Left ventricle myocardium inferior (tissue), 1 donor: ENCODE measurements around the gene DQX1. TPM values are rescaled to one million over a fixed set of nuclear protein-coding genes. Genes with fewer than 3 reads are reported as not detected.
A peak's percentile ranks its signal among the peaks of the same experiment; 100 is the strongest.

Experiments
- DNase-seq: peaks from one replicate; pipeline ENCODE4 v3.0.0-alpha.2; 2020
- H3K27ac ChIP-seq: fragments of 200-600 bp; replicated peaks from 2 replicates; pipeline ENCODE4 v1.8.0; 2021
- H3K27me3 ChIP-seq: fragments of 200-600 bp; 2 replicates; pipeline ENCODE4 v1.8.0; 2021; ENCODE audit warnings: low read depth
- H3K36me3 ChIP-seq: fragments of 200-600 bp; 2 replicates; pipeline ENCODE4 v1.8.0; 2021
- H3K4me1 ChIP-seq: fragments of 200-600 bp; 2 replicates; pipeline ENCODE4 v1.8.0; 2021
- H3K4me3 ChIP-seq: fragments of 200-600 bp; 2 replicates; pipeline ENCODE4 v1.8.0; 2021; ENCODE audit warnings: mild to moderate bottlenecking, moderate library complexity
- H3K9me3 ChIP-seq: fragments of 200-600 bp; replicated peaks from 2 replicates; pipeline ENCODE4 v1.8.0; 2021
- CTCF ChIP-seq: fragments of 200-600 bp; IDR thresholded peaks from 2 replicates; pipeline ENCODE4 v1.8.0; 2021; ENCODE audit warnings: antibody characterized with exemption, mild to moderate bottlenecking, borderline replicate concordance
- intact Hi-C: fragments of 100-400 bp; cut with micrococcal nuclease; formaldehyde crosslinking; loops from one replicate; pipeline ENCODE4 v1.11.0; 2022
- total RNA-seq: library from RNA; stranded (reverse); fragmentation: NEBNext Ultra II Directional; extraction: Animal tissue kit (Norgen Biotek cat#: 25700); gene quantifications from one replicate; pipeline ENCODE4 v1.2.1, GENCODE V29; 2021
- donor health status: DM: no; HTN: yes; CAD: no; lungs with severe emphysema.

The DQX1 gene
- total RNA-seq, 1 donor from 2014 or later: 0.11 TPM

GRCh38 chr2:74511104-74511989, 14.7 kb downstream of the DQX1 start:
- H3K4me1 ChIP-seq: peaks cover 49% of the 10 kb centered on the region
- no peaks in the 10 kb centered on the region for H3K9me3 ChIP-seq
- H3K4me3 ChIP-seq: no peak overlapping the region
- peaks cover 83% of the 10 kb centered on the region for H3K27me3 ChIP-seq
- DNase-seq: no peak
- no peak for TF ChIP-seq CTCF
- peaks cover under 1% of the 10 kb centered on the region for H3K36me3 ChIP-seq
- intact Hi-C loops: no loop called here
- no peak overlapping the region for H3K27ac ChIP-seq

- DNase-seq: no peak
- intact Hi-C loops: no loop called here
- Histone ChIP-seq H3K36me3 (peaks cover 11% of the 10 kb centered on the region), H3K27ac (no peak overlapping the region), H3K27me3 (peaks cover 83% of the 10 kb centered on the region), H3K4me1 (peaks cover 49% of the 10 kb centered on the region), H3K9me3 (no peaks in the 10 kb centered on the region), H3K4me3 (no peak overlapping the region)
- TF ChIP-seq CTCF: no peak
Observed at GRCh38 chr2:74510272-74510671, 15.8 kb downstream of the DQX1 start.

GRCh38 chr2:74507926-74508520, 18.0 kb downstream of the DQX1 start:
- Histone ChIP-seq H3K4me3 (peak overlapping the region; percentile 80), H3K27ac (peak overlapping the region; percentile 99), H3K9me3 (no peaks in the 10 kb centered on the region), H3K36me3 (peaks cover 21% of the 10 kb centered on the region), H3K4me1 (peaks cover 53% of the 10 kb centered on the region), H3K27me3 (peaks cover 83% of the 10 kb centered on the region)
- intact Hi-C loops: no loop called here
- no peak for TF ChIP-seq CTCF
- DNase-seq: no peak

- peak; percentile 56 for TF ChIP-seq CTCF
- intact Hi-C loops: no loop called here
- Histone ChIP-seq H3K4me1 (peaks cover 60% of the 10 kb centered on the region), H3K27ac (peak within 1 kb of the TSS; percentile 99), H3K4me3 (peak within 1 kb of the TSS; percentile 80), H3K9me3 (no peaks in the 10 kb centered on the region), H3K27me3 (peaks cover 83% of the 10 kb centered on the region), H3K36me3 (peaks cover 21% of the 10 kb centered on the region)
- peak; percentile 100 for DNase-seq
Observed at GRCh38 chr2:74507145-74507925, 18.7 kb downstream of the DQX1 start, which contains the start of gene PCGF1. Gene PCGF1 (minus strand): TSS chr2:74507695. CDS start chr2:74507668, 27 bp downstream.
